Vagina (tissue), 2 donors: ENCODE measurements around the gene RBFOX1. TPM values are rescaled to one million over a fixed set of nuclear protein-coding genes. Genes with fewer than 3 reads are reported as not detected.

Experiments used
- DNase-seq, 2 donors: peaks; one replicate each; pipeline ENCODE4 v3.0.0-alpha.2; 2017; ENCODE audit errors: extremely low spot score in 2 of 2
- H3K27ac ChIP-seq: fragments of 200-600 bp; sonication (generic); one replicate; pipeline ENCODE4 v1.5.1; 2019
- H3K27me3 ChIP-seq: fragments of 200-600 bp; sonication (generic); one replicate; pipeline ENCODE4 v1.5.1; 2019
- H3K36me3 ChIP-seq, 2 donors: fragments of 200-600 bp; sonication (generic); one replicate each; pipeline ENCODE4 v1.5.1; 2017 to 2019
- H3K4me1 ChIP-seq: fragments of 200-600 bp; sonication (generic); one replicate; pipeline ENCODE4 v1.5.1; 2019
- H3K4me3 ChIP-seq, 2 donors: fragments of 200-600 bp; sonication (generic); 1 replicate in 1 of 2; 2 replicates in 1 of 2; pipeline ENCODE4 v1.5.1; 2016 to 2019
- H3K9me3 ChIP-seq: fragments of 200-600 bp; sonication (generic); one replicate; pipeline ENCODE4 v1.5.1; 2019
- POLR2A ChIP-seq, 2 donors: fragments of 450-650 bp; IDR thresholded peaks; one replicate each; pipeline ENCODE4 v1.6.1; 2017; ENCODE audit warnings: antibody characterized with exemption in 2 of 2, mild to moderate bottlenecking in 2 of 2, moderate library complexity in 2 of 2
- POLR2AphosphoS5 ChIP-seq, 2 donors: sonication (generic); formaldehyde crosslinking; IDR thresholded peaks; one replicate each; pipeline ENCODE4 v1.9.0; 2017; ENCODE audit warnings: antibody characterized with exemption in 2 of 2, mild to moderate bottlenecking in 2 of 2, low read depth in 1 of 2; ENCODE audit not compliant: insufficient read depth in 1 of 2
- intact Hi-C: fragments of 100-400 bp; cut with DNase I; formaldehyde crosslinking; loops from one replicate; pipeline ENCODE4 v1.15.1; 2023
- total RNA-seq: library from RNA; depleted of rRNA; stranded (reverse); fragments of >200 nt; gene quantifications from one replicate; pipeline ENCODE4 v1.2.3, GENCODE V29; 2016
- TF ChIP-seq, protein P1 (sequence below), 3 experiments: fragments of 450-650 bp in 2 of 3; fragments of 200-600 bp in 1 of 3; sonication (generic) in 1 of 3; IDR thresholded peaks; one replicate each; pipeline ENCODE4 v1.5.1; 2017 to 2019; ENCODE audit warnings: antibody characterized with exemption in 3 of 3, mild to moderate bottlenecking in 2 of 3, moderate library complexity in 2 of 3

The RBFOX1 gene
- total RNA-seq, 1 donor from 2014 or later, result 6.6 TPM

DNA sequence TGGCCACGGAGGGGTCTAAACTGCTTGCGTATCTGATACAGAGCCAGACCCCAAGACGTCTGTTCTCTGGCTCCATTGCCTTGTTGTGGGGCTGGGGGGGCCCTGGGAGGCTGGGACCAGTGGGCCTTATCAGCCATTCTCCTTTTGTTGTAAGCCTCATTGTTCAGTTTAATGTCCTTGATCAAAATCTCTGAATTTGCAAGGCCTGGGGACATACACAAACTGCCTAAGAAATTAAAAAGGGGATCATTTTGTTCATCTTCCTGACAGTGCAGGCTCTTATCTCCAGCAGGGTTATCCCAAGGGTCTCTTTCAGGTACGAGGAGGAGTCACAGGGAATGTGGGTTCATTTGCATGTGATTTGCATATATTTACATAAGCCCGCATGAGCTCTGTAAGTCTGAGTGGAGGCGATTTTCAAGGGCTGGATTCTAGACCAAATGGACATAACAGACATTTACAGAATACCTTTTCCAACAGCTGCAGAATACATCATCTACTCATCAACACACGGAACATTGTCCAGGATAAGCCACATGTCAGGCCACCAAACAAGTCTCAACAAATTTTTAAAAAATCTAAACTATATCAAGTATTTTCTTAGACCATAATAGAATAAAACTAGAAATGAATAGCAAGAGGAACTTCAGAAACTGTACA is 269.8 kb downstream of the RBFOX1 start:
- no peak for TF ChIP-seq POLR2AphosphoS5 (IDR thresholded peaks at IDR 0.05; ENCODE audit: insufficient read depth in 1 of 2, low read depth in 1 of 2)
- no peak for TF ChIP-seq POLR2A (IDR thresholded peaks at IDR 0.05)
- TF ChIP-seq, protein P1, sequence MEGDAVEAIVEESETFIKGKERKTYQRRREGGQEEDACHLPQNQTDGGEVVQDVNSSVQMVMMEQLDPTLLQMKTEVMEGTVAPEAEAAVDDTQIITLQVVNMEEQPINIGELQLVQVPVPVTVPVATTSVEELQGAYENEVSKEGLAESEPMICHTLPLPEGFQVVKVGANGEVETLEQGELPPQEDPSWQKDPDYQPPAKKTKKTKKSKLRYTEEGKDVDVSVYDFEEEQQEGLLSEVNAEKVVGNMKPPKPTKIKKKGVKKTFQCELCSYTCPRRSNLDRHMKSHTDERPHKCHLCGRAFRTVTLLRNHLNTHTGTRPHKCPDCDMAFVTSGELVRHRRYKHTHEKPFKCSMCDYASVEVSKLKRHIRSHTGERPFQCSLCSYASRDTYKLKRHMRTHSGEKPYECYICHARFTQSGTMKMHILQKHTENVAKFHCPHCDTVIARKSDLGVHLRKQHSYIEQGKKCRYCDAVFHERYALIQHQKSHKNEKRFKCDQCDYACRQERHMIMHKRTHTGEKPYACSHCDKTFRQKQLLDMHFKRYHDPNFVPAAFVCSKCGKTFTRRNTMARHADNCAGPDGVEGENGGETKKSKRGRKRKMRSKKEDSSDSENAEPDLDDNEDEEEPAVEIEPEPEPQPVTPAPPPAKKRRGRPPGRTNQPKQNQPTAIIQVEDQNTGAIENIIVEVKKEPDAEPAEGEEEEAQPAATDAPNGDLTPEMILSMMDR (IDR thresholded peaks at IDR 0.05), result no peak
- Histone ChIP-seq H3K27ac (no peak overlapping the region), H3K9me3 (no peaks in the 10 kb centered on the region), H3K4me3 (no peak overlapping the region), H3K4me1 (no peaks in the 10 kb centered on the region), H3K27me3 (no peaks in the 10 kb centered on the region), H3K36me3 (no peaks in the 10 kb centered on the region)
- no peak for DNase-seq
- intact Hi-C loops, result no loop called here

DNA sequence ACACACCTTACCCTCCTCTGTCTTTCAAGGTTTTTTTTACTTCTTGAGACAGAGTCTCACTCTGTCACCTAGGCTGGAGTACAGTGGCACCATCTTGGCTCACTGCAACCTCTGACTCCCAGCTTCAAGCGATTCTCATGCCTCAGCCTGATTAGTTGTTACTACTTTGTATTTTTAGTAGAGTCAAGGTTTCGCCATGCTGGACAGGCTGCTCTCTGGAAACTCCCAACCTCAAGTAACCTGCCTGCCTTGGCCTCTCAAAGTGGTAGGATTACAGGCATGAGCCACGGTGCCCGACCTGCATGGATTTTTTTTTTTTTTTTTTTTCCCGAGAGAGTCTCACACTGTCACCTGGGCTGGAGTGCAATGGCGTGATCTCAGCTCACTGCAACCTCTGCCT is 273.2 kb downstream of the RBFOX1 start:
- TF ChIP-seq POLR2AphosphoS5 (IDR thresholded peaks at IDR 0.05; ENCODE audit: insufficient read depth in 1 of 2, low read depth in 1 of 2), result no peak
- TF ChIP-seq POLR2A (IDR thresholded peaks at IDR 0.05), result no peak
- TF ChIP-seq, protein P1 (IDR thresholded peaks at IDR 0.05), result no peak
- no peaks in the 10 kb centered on the region for H3K27me3 ChIP-seq
- intact Hi-C loops, result no loop called here
- DNase-seq, result no peak
- H3K4me3 ChIP-seq, result no peak overlapping the region
- no peaks in the 10 kb centered on the region for H3K9me3 ChIP-seq
- H3K36me3 ChIP-seq, result no peaks in the 10 kb centered on the region
- H3K4me1 ChIP-seq, result no peaks in the 10 kb centered on the region
- H3K27ac ChIP-seq, result no peak overlapping the region

DNA sequence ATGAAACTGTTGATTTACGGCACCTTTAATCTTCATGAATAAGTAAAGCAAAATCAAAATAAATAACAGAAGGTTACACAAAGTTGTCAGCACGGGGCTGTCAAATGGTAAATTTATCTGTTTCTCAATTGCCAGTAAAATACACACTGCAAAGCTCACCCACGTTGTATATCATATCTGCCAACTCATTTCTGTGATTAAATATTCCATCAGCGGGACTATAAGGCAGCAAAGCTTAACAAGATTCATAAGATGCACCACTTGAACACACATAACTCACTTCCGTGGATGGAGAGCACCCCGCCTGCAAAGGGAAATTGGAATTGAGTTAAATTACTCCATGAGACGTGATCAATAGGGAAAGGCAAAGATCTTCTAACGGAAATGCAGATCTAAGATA is 280.0 kb downstream of the RBFOX1 start:
- Histone ChIP-seq H3K4me3 (no peak overlapping the region), H3K27ac (no peak overlapping the region), H3K4me1 (no peaks in the 10 kb centered on the region), H3K9me3 (no peaks in the 10 kb centered on the region), H3K36me3 (no peaks in the 10 kb centered on the region), H3K27me3 (no peaks in the 10 kb centered on the region)
- intact Hi-C loops, result no loop called here
- DNase-seq, result no peak
- no peak for TF ChIP-seq POLR2A (IDR thresholded peaks at IDR 0.05)
- TF ChIP-seq POLR2AphosphoS5 (IDR thresholded peaks at IDR 0.05; ENCODE audit: insufficient read depth in 1 of 2, low read depth in 1 of 2), result no peak

DNA sequence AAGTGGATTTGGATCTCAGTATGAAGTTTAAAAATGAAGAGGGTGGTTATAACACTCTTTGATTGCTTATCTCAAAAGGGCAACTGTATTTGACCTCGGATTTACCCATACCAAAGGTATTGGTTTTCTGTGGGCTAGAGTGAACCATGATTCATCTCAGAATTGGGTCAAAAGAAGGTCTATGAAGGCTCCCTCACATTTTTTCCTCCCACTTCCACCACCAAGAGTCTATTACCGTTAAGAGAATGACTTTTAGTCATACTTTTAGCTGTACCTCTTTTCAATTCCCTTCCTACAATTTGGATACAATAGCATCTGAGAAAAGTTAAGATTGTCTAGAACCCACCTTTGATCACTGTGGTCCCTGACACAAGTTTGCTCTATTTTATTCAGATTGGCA is 280.9 kb downstream of the RBFOX1 start:
- TF ChIP-seq POLR2AphosphoS5 (IDR thresholded peaks at IDR 0.05; ENCODE audit: insufficient read depth in 1 of 2, low read depth in 1 of 2) (no peak), POLR2A (IDR thresholded peaks at IDR 0.05) (no peak)
- TF ChIP-seq, protein P1 (IDR thresholded peaks at IDR 0.05), result no peak
- no peaks in the 10 kb centered on the region for H3K27me3 ChIP-seq
- intact Hi-C loops, result no loop called here
- H3K4me3 ChIP-seq, result no peak overlapping the region
- no peaks in the 10 kb centered on the region for H3K9me3 ChIP-seq
- H3K4me1 ChIP-seq, result no peaks in the 10 kb centered on the region
- no peak overlapping the region for H3K27ac ChIP-seq
- no peaks in the 10 kb centered on the region for H3K36me3 ChIP-seq
- no peak for DNase-seq

DNA sequence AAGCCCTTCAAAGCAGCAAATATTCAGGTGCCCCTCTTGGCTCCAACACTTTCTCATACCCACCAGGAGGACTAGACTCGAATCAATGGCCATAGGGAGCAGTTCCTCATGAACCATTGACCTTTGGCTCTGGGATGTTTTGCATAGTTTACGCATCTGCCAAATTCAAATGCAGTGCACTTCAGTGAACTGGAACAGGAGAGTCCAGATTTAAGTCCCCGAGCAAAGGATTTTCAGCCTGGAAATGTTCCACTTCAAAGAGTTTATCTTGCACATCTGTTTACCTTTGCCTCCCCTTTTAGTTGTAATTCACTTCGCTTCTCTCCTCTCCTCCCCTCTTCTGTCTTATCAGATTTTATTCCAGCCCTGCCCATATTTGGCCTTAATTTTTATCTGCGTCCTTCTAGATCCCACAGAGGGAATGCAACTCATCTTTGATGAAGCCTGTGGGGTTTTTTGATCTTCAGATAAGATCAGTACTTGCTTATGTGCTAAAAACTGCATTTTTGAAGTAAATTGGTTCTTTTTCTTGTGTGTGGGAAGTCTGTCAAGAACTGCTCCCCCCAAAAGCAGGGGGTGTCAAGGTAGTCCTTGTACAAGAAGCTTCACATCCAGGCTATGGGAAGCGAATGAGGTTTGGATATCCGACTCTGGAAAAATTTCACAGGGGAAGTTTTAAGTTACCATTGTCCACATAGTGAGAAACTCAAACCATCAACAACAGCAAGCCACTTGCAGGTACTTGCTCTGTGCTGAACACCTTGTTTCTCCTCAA is 281.6 kb downstream of the RBFOX1 start:
- TF ChIP-seq POLR2A (IDR thresholded peaks at IDR 0.05), result no peak
- TF ChIP-seq POLR2AphosphoS5 (IDR thresholded peaks at IDR 0.05; ENCODE audit: insufficient read depth in 1 of 2, low read depth in 1 of 2), result no peak
- TF ChIP-seq, protein P1 (IDR thresholded peaks at IDR 0.05), result no peak
- Histone ChIP-seq H3K4me1 (no peaks in the 10 kb centered on the region), H3K27ac (no peak overlapping the region), H3K4me3 (no peak overlapping the region), H3K36me3 (no peaks in the 10 kb centered on the region), H3K9me3 (no peaks in the 10 kb centered on the region), H3K27me3 (no peaks in the 10 kb centered on the region)
- DNase-seq, result no peak
- intact Hi-C loops, result no loop called here
